ENCODE data around the gene MIAT.

DNA sequence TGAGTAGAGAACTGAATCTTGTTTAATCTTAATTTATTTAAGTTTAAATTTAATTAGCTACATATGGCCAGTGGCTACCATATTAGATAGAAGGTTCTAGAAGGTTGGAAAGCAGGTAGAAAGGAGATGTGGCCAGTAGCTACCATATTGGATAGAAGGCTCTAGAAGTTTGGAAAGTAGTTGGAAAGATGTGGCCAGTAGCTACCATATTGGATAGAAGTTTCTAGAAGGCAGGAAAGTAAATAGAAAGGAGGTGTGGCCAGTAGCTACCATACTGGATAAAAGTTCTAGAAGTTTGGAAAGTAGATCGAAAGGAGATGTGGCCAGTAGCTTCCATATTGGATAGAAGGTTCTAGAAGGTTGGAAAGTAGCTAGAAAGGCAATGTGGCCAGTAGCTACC is 33.4 kb upstream of the MIAT start:
- TF ChIP-seq, protein P1, sequence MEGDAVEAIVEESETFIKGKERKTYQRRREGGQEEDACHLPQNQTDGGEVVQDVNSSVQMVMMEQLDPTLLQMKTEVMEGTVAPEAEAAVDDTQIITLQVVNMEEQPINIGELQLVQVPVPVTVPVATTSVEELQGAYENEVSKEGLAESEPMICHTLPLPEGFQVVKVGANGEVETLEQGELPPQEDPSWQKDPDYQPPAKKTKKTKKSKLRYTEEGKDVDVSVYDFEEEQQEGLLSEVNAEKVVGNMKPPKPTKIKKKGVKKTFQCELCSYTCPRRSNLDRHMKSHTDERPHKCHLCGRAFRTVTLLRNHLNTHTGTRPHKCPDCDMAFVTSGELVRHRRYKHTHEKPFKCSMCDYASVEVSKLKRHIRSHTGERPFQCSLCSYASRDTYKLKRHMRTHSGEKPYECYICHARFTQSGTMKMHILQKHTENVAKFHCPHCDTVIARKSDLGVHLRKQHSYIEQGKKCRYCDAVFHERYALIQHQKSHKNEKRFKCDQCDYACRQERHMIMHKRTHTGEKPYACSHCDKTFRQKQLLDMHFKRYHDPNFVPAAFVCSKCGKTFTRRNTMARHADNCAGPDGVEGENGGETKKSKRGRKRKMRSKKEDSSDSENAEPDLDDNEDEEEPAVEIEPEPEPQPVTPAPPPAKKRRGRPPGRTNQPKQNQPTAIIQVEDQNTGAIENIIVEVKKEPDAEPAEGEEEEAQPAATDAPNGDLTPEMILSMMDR (tag by site-specific recombination; IDR thresholded peaks at IDR 0.05), result no peak
- TF ChIP-seq, protein P2, sequence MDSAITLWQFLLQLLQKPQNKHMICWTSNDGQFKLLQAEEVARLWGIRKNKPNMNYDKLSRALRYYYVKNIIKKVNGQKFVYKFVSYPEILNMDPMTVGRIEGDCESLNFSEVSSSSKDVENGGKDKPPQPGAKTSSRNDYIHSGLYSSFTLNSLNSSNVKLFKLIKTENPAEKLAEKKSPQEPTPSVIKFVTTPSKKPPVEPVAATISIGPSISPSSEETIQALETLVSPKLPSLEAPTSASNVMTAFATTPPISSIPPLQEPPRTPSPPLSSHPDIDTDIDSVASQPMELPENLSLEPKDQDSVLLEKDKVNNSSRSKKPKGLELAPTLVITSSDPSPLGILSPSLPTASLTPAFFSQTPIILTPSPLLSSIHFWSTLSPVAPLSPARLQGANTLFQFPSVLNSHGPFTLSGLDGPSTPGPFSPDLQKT (IDR thresholded peaks at IDR 0.05; ENCODE audit: borderline replicate concordance, low read depth, low read length), result no peak

Measured in HEK293 (cell line).